Suprapubic skin (tissue), 4 donors: Measurements from ENCODE around the gene ACSL3. TPM values are rescaled to one million over a fixed set of nuclear protein-coding genes. Genes with fewer than 3 reads are reported as not detected.

Experiments used
- DNase-seq, 2 donors: peaks; one replicate each; pipeline ENCODE4 v3.0.0-alpha.2; 2019; ENCODE audit warnings: low spot score in 2 of 2
- H3K27ac ChIP-seq: fragments of 200-600 bp; sonication (generic); one replicate; pipeline ENCODE4 v1.5.1; 2019
- H3K27me3 ChIP-seq: fragments of 200-600 bp; sonication (generic); one replicate; pipeline ENCODE4 v1.5.1; 2019
- H3K36me3 ChIP-seq: fragments of 200-600 bp; sonication (generic); one replicate; pipeline ENCODE4 v1.5.1; 2019
- H3K4me1 ChIP-seq: fragments of 200-600 bp; sonication (generic); one replicate; pipeline ENCODE4 v1.5.1; 2019
- H3K4me3 ChIP-seq: fragments of 200-600 bp; sonication (generic); one replicate; pipeline ENCODE4 v1.5.1; 2019; ENCODE audit warnings: mild to moderate bottlenecking
- H3K9me3 ChIP-seq: fragments of 200-600 bp; sonication (generic); one replicate; pipeline ENCODE4 v1.5.1; 2019
- EP300 ChIP-seq: sonication (generic); formaldehyde crosslinking; IDR thresholded peaks from one replicate; pipeline ENCODE4 v1.6.1; 2017; ENCODE audit warnings: antibody characterized with exemption
- POLR2A ChIP-seq, 2 donors: fragments of 450-650 bp; IDR thresholded peaks; one replicate each; pipeline ENCODE4 v1.6.1; 2017; ENCODE audit warnings: antibody characterized with exemption in 2 of 2, mild to moderate bottlenecking in 2 of 2, moderate library complexity in 2 of 2
- POLR2AphosphoS5 ChIP-seq, 3 donors: sonication (generic); formaldehyde crosslinking; IDR thresholded peaks; one replicate each; pipeline ENCODE4 v1.6.1; 2017; ENCODE audit warnings: antibody characterized with exemption in 3 of 3
- WGBS: methylation state at CpG from one replicate; pipeline ENCODE4 v1.1.5; 2018; 5-methylcytosine and 5-hydroxymethylcytosine counted together
- total RNA-seq, 4 donors: library from RNA; depleted of rRNA; stranded (reverse); fragments of >200 nt; gene quantifications; one replicate each; pipeline ENCODE4 v1.1.0, GENCODE V29; 2016
- TF ChIP-seq, protein P1 (sequence below), 2 donors: fragments of 200-600 bp in 1 of 2; fragments of 450-650 bp in 1 of 2; sonication (generic) in 1 of 2; IDR thresholded peaks; one replicate each; pipeline ENCODE4 v1.5.1; 2016 to 2019; ENCODE audit warnings: antibody characterized with exemption in 2 of 2, mild to moderate bottlenecking in 1 of 2, moderate library complexity in 1 of 2

ACSL3 gene
- total RNA-seq, 4 donors from 2014 or later = 46.6 to 154 (median 60.2) TPM

DNA sequence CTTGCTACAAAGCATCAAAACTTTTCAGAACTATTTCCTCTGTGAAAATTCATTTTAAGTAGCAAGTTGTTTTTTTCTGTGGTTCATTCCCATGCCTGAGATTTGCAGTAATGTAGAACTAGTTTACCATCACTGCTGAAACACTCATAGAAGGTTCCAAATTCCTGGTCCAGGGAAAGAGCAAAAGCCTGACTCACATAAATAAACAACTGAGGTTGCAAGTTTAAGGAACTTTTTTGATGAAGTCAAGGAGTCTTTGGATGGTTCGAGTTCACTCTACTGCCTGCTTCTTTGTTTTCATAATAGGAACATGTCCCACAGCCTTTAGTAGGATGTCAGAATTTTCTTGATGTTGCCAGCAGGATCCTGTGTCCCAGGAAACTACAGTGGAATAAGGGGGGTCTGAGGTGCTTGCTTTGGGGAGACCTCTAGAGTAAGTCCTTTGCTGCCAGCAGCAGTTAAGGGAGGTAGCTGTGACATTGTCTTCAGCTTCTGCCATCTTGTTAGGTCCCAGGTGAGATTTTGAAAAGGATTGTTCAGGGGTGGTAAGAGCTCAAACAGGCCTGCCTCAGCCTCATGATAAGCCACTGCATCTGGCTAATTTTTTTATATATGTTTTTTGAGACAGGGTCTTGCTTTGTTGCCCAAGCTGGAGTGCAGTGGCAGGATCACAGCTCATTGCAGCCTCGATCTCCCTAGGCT lies 43.9 kb downstream of the ACSL3 start:
- Histone ChIP-seq H3K9me3 (no peaks in the 10 kb centered on the region), H3K27ac (no peak overlapping the region), H3K4me1 (peaks cover 9% of the 10 kb centered on the region), H3K36me3 (peaks cover 18% of the 10 kb centered on the region), H3K27me3 (no peaks in the 10 kb centered on the region), H3K4me3 (no peak overlapping the region)
- TF ChIP-seq, protein P1, sequence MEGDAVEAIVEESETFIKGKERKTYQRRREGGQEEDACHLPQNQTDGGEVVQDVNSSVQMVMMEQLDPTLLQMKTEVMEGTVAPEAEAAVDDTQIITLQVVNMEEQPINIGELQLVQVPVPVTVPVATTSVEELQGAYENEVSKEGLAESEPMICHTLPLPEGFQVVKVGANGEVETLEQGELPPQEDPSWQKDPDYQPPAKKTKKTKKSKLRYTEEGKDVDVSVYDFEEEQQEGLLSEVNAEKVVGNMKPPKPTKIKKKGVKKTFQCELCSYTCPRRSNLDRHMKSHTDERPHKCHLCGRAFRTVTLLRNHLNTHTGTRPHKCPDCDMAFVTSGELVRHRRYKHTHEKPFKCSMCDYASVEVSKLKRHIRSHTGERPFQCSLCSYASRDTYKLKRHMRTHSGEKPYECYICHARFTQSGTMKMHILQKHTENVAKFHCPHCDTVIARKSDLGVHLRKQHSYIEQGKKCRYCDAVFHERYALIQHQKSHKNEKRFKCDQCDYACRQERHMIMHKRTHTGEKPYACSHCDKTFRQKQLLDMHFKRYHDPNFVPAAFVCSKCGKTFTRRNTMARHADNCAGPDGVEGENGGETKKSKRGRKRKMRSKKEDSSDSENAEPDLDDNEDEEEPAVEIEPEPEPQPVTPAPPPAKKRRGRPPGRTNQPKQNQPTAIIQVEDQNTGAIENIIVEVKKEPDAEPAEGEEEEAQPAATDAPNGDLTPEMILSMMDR (IDR thresholded peaks at IDR 0.05) = no peak
- TF ChIP-seq POLR2AphosphoS5 (IDR thresholded peaks at IDR 0.05) = no peak
- TF ChIP-seq EP300 = no peak
- TF ChIP-seq POLR2A (IDR thresholded peaks at IDR 0.05) = no peak
- 88% methylated on average over 2 of the region's 2 CpGs for WGBS
- DNase-seq = no peak

DNA sequence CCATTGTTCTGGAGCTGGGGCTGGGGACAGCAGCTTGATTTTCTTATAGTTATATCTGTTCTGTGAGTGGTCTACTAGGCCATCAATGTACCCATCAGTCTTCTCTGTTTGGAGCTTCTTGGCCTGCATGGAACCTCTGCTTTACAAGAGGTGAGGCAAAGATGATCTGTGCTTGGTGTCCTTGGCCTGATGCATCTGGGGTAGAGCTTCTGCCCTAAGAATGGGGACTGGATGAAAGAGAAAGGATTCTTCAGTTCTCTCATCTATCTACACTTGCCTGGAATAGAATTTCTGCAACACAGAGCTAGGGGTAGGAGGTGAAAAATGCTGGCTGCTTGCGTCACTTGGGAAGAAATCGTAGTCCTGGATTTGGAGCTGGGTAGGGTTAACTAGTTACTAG lies 46.2 kb downstream of the ACSL3 start:
- Histone ChIP-seq H3K27ac (no peak overlapping the region), H3K27me3 (no peaks in the 10 kb centered on the region), H3K4me1 (peaks cover 7% of the 10 kb centered on the region), H3K9me3 (no peaks in the 10 kb centered on the region), H3K4me3 (no peak overlapping the region), H3K36me3 (peaks cover 23% of the 10 kb centered on the region)
- WGBS = 100% methylated on average over 2 of the region's 2 CpGs
- TF ChIP-seq, protein P1 (IDR thresholded peaks at IDR 0.05) = no peak
- TF ChIP-seq POLR2AphosphoS5 (IDR thresholded peaks at IDR 0.05) (no peak), POLR2A (IDR thresholded peaks at IDR 0.05) (no peak), EP300 (no peak)
- DNase-seq = no peak

DNA sequence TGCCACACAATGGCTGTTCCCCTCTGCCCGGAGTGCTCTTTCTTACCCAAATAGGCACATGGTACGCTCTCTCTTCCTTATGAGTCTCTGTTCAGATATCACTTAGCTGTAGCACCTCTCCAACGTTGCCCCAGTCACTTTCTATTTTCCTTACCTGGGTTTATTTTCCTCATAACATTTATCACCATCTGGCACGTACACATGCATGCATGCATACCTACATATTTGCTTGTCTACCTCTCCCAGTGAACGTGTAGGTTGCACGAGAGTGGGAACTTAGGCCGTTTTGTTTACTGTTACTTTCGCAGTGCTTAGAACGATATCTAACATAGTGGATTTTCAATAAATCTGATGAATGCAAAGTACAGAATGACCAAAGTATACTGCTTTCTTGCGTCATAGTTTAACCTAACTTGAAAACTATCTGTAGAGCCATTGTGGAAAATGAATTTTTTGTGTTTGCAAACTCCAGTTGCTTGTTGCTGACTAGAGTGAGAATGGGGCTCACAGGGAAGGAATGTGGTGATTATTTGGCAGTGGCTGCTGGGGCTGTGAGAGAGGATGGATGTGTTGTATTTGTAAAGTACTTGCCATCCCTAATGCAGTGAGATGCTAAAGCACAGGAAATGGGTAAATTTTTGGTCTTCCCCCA lies 47.1 kb downstream of the ACSL3 start:
- DNase-seq = no peak
- TF ChIP-seq POLR2AphosphoS5 (IDR thresholded peaks at IDR 0.05) (no peak), POLR2A (IDR thresholded peaks at IDR 0.05) (no peak), EP300 (no peak)
- TF ChIP-seq, protein P1 (IDR thresholded peaks at IDR 0.05) = no peak
- Histone ChIP-seq H3K36me3 (peaks cover 23% of the 10 kb centered on the region), H3K4me3 (no peak overlapping the region), H3K9me3 (no peaks in the 10 kb centered on the region), H3K27ac (no peak overlapping the region), H3K27me3 (no peaks in the 10 kb centered on the region), H3K4me1 (peaks cover 4% of the 10 kb centered on the region)
- 94% methylated on average over 10 of the region's 10 CpGs for WGBS

DNA sequence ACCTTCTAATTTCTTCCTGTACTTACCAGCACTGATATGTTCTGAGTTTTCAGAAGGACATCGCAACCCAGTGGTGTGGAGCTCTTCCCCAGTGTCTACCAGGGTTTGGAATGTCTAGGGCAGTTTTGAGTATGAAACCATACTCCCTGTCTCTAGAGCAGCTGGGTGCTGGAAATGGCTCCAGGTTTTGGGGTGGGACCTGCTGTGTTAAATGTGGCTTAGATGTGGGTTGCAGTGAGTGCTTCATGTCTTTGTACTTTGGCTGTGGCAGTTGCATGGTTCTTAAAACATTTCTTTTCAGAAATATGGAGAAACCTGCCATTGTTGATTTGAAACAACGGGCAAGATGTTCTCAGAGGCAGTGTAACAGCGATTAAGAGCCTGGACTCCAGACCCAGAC lies 48.5 kb downstream of the ACSL3 start:
- peaks cover 4% of the 10 kb centered on the region for H3K4me1 ChIP-seq
- WGBS = 96% methylated on average over 3 of the region's 3 CpGs
- no peaks in the 10 kb centered on the region for H3K9me3 ChIP-seq
- no peak overlapping the region for H3K4me3 ChIP-seq
- DNase-seq = no peak
- peaks cover 23% of the 10 kb centered on the region for H3K36me3 ChIP-seq
- TF ChIP-seq POLR2AphosphoS5 (IDR thresholded peaks at IDR 0.05) (no peak), POLR2A (IDR thresholded peaks at IDR 0.05) (no peak)
- no peak overlapping the region for H3K27ac ChIP-seq
- H3K27me3 ChIP-seq = no peaks in the 10 kb centered on the region

DNA sequence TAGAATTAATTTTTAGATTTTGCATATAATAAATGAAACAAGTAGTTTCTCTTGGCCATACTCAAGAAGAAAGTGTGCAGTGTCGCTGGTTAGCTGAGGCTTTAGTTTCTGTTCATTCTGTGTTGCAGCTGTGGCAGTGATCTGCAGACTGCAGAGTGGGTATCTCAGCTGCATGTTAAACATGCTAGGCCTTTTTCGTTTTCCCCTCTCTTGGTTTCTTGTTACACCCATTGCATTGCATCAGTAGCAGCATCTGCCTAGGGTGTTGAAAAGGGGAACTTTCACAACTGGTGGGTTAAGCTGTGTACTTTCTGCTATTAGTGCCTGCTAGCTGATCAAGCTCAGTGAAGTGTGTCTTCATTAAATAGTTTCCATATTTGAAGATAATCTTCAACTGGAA lies 51.3 kb downstream of the ACSL3 start:
- no peak for DNase-seq
- no peaks in the 10 kb centered on the region for H3K9me3 ChIP-seq
- H3K27me3 ChIP-seq = no peaks in the 10 kb centered on the region
- H3K36me3 ChIP-seq = peaks cover 17% of the 10 kb centered on the region
- H3K4me1 ChIP-seq = no peaks in the 10 kb centered on the region
- WGBS = 71% methylated on average over 2 of the region's 2 CpGs
- H3K27ac ChIP-seq = no peak overlapping the region
- no peak overlapping the region for H3K4me3 ChIP-seq
- TF ChIP-seq POLR2AphosphoS5 (IDR thresholded peaks at IDR 0.05) (no peak), EP300 (no peak), POLR2A (IDR thresholded peaks at IDR 0.05) (no peak)
- TF ChIP-seq, protein P1 (IDR thresholded peaks at IDR 0.05) = no peak
